Stomach (tissue), 9 donors: ENCODE results near the gene GPD2. TPM values are rescaled to one million over a fixed set of nuclear protein-coding genes. Genes with fewer than 3 reads are reported as not detected.

Experiments used
- DNase-seq, 2 donors: peaks; one replicate each; pipeline versions ENCODE4 v3.0.0 to v3.0.0-alpha.2; 2013 to 2019
- H3K27ac ChIP-seq, 5 donors: fragments of 200-600 bp in 4 of 5; sonication (generic) in 4 of 5; one replicate each; pipeline ENCODE4 v1.5.1; 2013 to 2019; ENCODE audit warnings: mild to moderate bottlenecking in 1 of 5, moderate library complexity in 1 of 5
- H3K27me3 ChIP-seq, 3 donors: fragments of 200-600 bp; sonication (generic); one replicate each; pipeline ENCODE4 v1.5.1; 2017 to 2019; ENCODE audit warnings: mixed run types in 1 of 3
- H3K36me3 ChIP-seq, 4 donors: fragments of 200-600 bp; sonication (generic); 1 replicate in 3 of 4; 2 replicates in 1 of 4; pipeline ENCODE4 v1.5.1; 2016 to 2019
- H3K4me1 ChIP-seq, 4 donors: fragments of 200-600 bp; sonication (generic); one replicate each; pipeline ENCODE4 v1.5.1; 2016 to 2019
- H3K4me3 ChIP-seq, 4 donors: fragments of 200-600 bp; sonication (generic) in 3 of 4; one replicate each; pipeline ENCODE4 v1.5.1; 2016 to 2019; ENCODE audit warnings: mild to moderate bottlenecking in 1 of 4
- H3K9me3 ChIP-seq, 4 donors: fragments of 200-600 bp; sonication (generic); one replicate each; pipeline ENCODE4 v1.5.1; 2016 to 2019
- EP300 ChIP-seq: sonication (generic); formaldehyde crosslinking; IDR thresholded peaks from one replicate; pipeline ENCODE4 v1.6.1; 2017; ENCODE audit warnings: antibody characterized with exemption
- POLR2A ChIP-seq, 4 donors: fragments of 450-650 bp; IDR thresholded peaks; one replicate each; pipeline ENCODE4 v1.6.1; 2016; ENCODE audit warnings: antibody characterized with exemption in 4 of 4, control low read depth in 2 of 4, mild to moderate bottlenecking in 1 of 4, moderate library complexity in 1 of 4
- POLR2AphosphoS5 ChIP-seq, 3 donors: sonication (generic); formaldehyde crosslinking; IDR thresholded peaks; one replicate each; pipeline ENCODE4 v1.6.1; 2016; ENCODE audit warnings: antibody characterized with exemption in 3 of 3
- WGBS, 5 donors: extraction: QIAGEN DNeasy Blood & Tissue Kit in 3 of 5; methylation state at CpG; one replicate each; pipeline versions ENCODE4 v1.1.5 to v1.1.7; 2013 to 2018; 5-methylcytosine and 5-hydroxymethylcytosine counted together
- intact Hi-C: fragments of 100-400 bp; cut with DNase I; formaldehyde crosslinking; loops from one replicate; pipeline ENCODE4 v1.15.1; 2023; ENCODE audit warnings: low total_unique reads
- polyA plus RNA-seq, 3 donors: library from polyadenylated mRNA; stranded (reverse); fragments of 200-250 nt; gene quantifications; one replicate each; pipeline ENCODE4 v1.2.3, GENCODE V29; 2013
- total RNA-seq, 5 donors: library from RNA; depleted of rRNA; stranded (reverse); fragments of >200 nt; gene quantifications; one replicate each; pipeline versions ENCODE4 v1.1.0 to v1.2.3, GENCODE V29; 2014 to 2016
- TF ChIP-seq, protein P1 (sequence below), 7 experiments: fragments of 450-650 bp in 4 of 7; fragments of 200-600 bp in 3 of 7; sonication (generic) in 3 of 7; IDR thresholded peaks; one replicate each; pipeline ENCODE4 v1.5.1; 2016 to 2019; ENCODE audit warnings: antibody characterized with exemption in 7 of 7, control low read depth in 2 of 7, mild to moderate bottlenecking in 1 of 7
- donor health status: healthy with polysubstance abuse.
- donor health status: Bipolar disorder and iron deficiency.
- donor health status: healthy.

GPD2 gene
- total and polyA plus RNA-seq, 8 donors = 6.2 to 254 (median 11.5) TPM

DNA sequence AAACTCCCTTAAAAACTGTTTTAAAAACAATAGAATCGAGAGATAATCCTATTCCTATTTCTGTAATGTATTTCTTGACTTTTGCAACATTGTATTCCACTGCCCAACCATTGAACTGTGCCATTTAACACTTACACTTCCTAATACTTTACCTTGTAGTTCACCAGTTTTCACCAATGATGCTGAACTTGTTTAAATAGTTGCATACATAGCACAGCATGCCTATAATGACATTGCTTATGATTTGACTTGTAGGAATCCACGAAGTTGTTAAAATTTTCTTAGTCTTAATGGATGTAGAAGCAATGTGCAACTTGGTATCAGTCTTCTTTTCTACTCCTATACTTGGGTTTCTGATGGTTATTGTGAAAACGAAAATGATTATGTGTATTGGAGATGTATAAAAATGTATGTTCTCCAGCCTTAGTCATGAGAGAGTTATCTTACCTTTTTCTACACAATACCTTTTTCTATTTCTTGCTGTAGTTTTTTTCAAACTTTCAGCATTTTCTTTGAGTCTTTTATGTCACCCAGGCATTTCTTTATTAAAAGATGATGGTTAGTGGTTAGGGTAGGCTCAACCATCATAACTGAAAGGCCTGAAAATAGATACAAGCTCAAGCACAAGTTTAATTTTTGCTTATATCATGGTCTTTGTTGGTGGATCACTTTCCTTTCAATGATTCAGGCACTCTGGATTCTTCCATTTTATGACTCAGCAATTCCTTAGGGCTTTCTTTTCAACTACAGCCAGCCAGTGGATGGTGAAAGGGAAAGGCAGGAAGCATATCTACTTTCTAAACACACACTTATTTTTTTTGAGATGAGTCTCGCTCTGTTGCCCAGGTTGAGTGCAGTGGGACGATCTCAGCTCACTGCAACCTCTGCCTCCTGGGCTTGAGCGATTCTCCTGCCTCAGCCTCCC lies 9.4 kb downstream of the GPD2 start:
- WGBS, 5 donors = 87 to 95% (median 91%) methylated on average over 6 of the region's 6 CpGs
- no peak for DNase-seq
- intact Hi-C loops = no loop called here
- H3K27ac ChIP-seq = no peak overlapping the region
- TF ChIP-seq, protein P1, sequence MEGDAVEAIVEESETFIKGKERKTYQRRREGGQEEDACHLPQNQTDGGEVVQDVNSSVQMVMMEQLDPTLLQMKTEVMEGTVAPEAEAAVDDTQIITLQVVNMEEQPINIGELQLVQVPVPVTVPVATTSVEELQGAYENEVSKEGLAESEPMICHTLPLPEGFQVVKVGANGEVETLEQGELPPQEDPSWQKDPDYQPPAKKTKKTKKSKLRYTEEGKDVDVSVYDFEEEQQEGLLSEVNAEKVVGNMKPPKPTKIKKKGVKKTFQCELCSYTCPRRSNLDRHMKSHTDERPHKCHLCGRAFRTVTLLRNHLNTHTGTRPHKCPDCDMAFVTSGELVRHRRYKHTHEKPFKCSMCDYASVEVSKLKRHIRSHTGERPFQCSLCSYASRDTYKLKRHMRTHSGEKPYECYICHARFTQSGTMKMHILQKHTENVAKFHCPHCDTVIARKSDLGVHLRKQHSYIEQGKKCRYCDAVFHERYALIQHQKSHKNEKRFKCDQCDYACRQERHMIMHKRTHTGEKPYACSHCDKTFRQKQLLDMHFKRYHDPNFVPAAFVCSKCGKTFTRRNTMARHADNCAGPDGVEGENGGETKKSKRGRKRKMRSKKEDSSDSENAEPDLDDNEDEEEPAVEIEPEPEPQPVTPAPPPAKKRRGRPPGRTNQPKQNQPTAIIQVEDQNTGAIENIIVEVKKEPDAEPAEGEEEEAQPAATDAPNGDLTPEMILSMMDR (IDR thresholded peaks at IDR 0.05) = no peak
- TF ChIP-seq EP300 = no peak
- no peak for TF ChIP-seq POLR2A (IDR thresholded peaks at IDR 0.05)
- TF ChIP-seq POLR2AphosphoS5 (IDR thresholded peaks at IDR 0.05) = no peak
- no peak overlapping the region for H3K4me3 ChIP-seq
- peaks cover 0 to 21% (median 2%) of the 10 kb centered on the region in 4 donors for H3K4me1 ChIP-seq
- no peaks in the 10 kb centered on the region for H3K27me3 ChIP-seq
- H3K36me3 ChIP-seq = no peaks in the 10 kb centered on the region
- H3K9me3 ChIP-seq = no peaks in the 10 kb centered on the region

GRCh38 chr2:156447761-156448160 lies 11.6 kb downstream of the GPD2 start:
- H3K9me3 ChIP-seq = no peaks in the 10 kb centered on the region
- no peak for DNase-seq
- H3K27ac ChIP-seq = no peak overlapping the region
- H3K36me3 ChIP-seq = no peaks in the 10 kb centered on the region
- peaks cover 0 to 14% (median 3%) of the 10 kb centered on the region in 4 donors for H3K4me1 ChIP-seq
- no peak overlapping the region for H3K4me3 ChIP-seq
- H3K27me3 ChIP-seq = no peaks in the 10 kb centered on the region
- TF ChIP-seq, protein P1 (IDR thresholded peaks at IDR 0.05) = no peak
- no peak for TF ChIP-seq POLR2A (IDR thresholded peaks at IDR 0.05)
- no peak for TF ChIP-seq EP300
- TF ChIP-seq POLR2AphosphoS5 (IDR thresholded peaks at IDR 0.05) = no peak
- intact Hi-C loops = no loop called here
- WGBS, 5 donors = 97 to 100% (median 100%) methylated on average over 1 of the region's 1 CpG

DNA sequence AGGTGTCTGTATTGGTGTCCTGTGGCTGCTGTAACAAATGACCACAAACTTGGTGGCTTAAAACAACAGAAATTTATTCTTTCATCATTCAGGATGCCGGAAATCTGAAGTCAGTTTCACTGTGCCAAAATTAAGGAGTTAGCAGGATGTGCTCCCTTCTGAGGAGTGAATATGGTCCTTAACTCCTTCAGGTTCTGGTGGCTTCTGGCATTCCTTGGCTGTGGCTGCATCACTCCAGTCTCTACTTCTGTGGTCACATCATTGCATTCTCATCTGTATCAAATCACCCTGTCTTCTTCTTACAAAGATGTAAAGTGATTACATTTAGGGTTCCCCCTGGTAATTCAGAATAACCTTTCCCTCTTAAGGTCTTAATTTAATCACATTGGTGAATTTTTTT lies 12.6 kb downstream of the GPD2 start:
- Histone ChIP-seq H3K4me3 (no peak overlapping the region), H3K4me1 (peaks cover 0 to 14% (median 3%) of the 10 kb centered on the region in 4 donors), H3K36me3 (no peaks in the 10 kb centered on the region), H3K27me3 (no peaks in the 10 kb centered on the region), H3K9me3 (no peaks in the 10 kb centered on the region), H3K27ac (no peak overlapping the region)
- TF ChIP-seq, protein P1 (IDR thresholded peaks at IDR 0.05) = no peak
- no peak for TF ChIP-seq EP300
- TF ChIP-seq POLR2A (IDR thresholded peaks at IDR 0.05) = no peak
- TF ChIP-seq POLR2AphosphoS5 (IDR thresholded peaks at IDR 0.05) = no peak
- intact Hi-C loops = no loop called here
- DNase-seq = no peak
- WGBS, 5 donors = 70 to 88% (median 86%) methylated on average over 1 of the region's 1 CpG

- no peaks in the 10 kb centered on the region for H3K36me3 ChIP-seq
- intact Hi-C loops = no loop called here
- DNase-seq = no peak
- H3K27ac ChIP-seq = no peak overlapping the region
- H3K27me3 ChIP-seq = no peaks in the 10 kb centered on the region
- H3K4me1 ChIP-seq = peaks cover 0 to 39% (median 17%) of the 10 kb centered on the region in 4 donors
- TF ChIP-seq, protein P1 (IDR thresholded peaks at IDR 0.05) = no peak
- no peaks in the 10 kb centered on the region for H3K9me3 ChIP-seq
- no peak overlapping the region for H3K4me3 ChIP-seq
Measured at GRCh38 chr2:156452971-156453370, 16.8 kb downstream of the GPD2 start.
